ENCODE data around the gene GPR155.
A peak's percentile ranks its signal among the peaks of the same experiment; 100 is the strongest.
"Not testable (repeated sequence)": the region's sequence is repeated elsewhere in the genome, so short reads cannot be mapped to it uniquely, and the experiment has no call there.

Gene GPR155

DNA sequence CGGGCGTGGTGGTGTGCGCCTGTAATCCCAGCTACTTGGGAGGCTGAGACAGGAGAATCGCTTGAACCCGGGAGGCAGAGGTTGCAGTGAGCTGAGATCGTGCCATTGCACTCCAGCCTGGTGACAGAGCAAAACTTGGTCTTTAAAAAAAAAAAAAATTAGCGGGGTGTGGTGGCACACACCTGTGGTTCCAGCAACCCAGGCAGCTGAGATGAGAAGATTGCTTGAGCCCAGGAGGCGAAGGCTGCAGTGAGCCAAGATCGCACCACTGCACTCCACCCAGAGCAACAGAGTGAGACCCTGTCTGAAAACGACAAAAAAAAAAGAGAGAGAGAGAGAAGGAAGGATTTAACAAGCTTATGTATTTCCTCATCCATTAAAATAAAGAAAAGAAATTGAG is 2.7 kb upstream of the GPR155 start:
- not testable (repeated sequence) for H3K9me3 ChIP-seq (ENCODE audit: control insufficient read depth, insufficient read depth, low read depth, low read length); H3K36me3 ChIP-seq (ENCODE audit: control insufficient read depth, insufficient read depth, low read length); H3K9ac ChIP-seq (ENCODE audit: low read length); H3K4me1 ChIP-seq (ENCODE audit: control insufficient read depth, insufficient read depth, low read length); H3K27ac ChIP-seq (ENCODE audit: low read depth, low read length); H3K4me3 ChIP-seq (ENCODE audit: low read depth, low read length)
- H3K27me3 ChIP-seq (ENCODE audit: control insufficient read depth, insufficient read depth, low read length): peaks cover 18% of the 10 kb centered on the region

DNA sequence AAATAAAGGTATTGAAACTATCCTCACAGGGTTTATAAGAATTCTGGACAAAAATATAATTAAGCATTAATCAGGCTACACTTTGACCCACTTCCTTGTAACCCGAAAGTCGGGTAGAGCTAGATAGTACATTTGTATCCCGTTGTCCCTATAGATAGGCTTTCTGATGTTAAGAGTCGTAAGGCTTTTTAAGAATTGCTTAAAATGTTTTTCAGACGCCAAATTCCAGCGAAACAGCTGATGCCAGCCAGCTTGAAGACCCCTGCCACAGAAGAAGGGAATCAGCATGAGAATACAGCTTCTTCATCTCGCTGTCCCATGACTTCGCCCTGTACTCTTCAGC is 962 bp upstream of the GPR155 start:
- H3K4me1 ChIP-seq (ENCODE audit: control insufficient read depth, insufficient read depth, low read length): 0 out of 2 replicates have a peak, but pooled peaks cover 4% of the 10 kb centered on the region
- no peak overlapping the region for H3K9ac ChIP-seq (ENCODE audit: low read length)
- H3K9me3 ChIP-seq (ENCODE audit: control insufficient read depth, insufficient read depth, low read depth, low read length): no peaks in the 10 kb centered on the region
- peaks cover 18% of the 10 kb centered on the region for H3K27me3 ChIP-seq (ENCODE audit: control insufficient read depth, insufficient read depth, low read length)
- no peaks in the 10 kb centered on the region for H3K36me3 ChIP-seq (ENCODE audit: control insufficient read depth, insufficient read depth, low read length)
- peak overlapping the region; percentile 73 for H3K4me3 ChIP-seq (ENCODE audit: low read depth, low read length)
- H3K27ac ChIP-seq (ENCODE audit: low read depth, low read length): no peak overlapping the region

DNA sequence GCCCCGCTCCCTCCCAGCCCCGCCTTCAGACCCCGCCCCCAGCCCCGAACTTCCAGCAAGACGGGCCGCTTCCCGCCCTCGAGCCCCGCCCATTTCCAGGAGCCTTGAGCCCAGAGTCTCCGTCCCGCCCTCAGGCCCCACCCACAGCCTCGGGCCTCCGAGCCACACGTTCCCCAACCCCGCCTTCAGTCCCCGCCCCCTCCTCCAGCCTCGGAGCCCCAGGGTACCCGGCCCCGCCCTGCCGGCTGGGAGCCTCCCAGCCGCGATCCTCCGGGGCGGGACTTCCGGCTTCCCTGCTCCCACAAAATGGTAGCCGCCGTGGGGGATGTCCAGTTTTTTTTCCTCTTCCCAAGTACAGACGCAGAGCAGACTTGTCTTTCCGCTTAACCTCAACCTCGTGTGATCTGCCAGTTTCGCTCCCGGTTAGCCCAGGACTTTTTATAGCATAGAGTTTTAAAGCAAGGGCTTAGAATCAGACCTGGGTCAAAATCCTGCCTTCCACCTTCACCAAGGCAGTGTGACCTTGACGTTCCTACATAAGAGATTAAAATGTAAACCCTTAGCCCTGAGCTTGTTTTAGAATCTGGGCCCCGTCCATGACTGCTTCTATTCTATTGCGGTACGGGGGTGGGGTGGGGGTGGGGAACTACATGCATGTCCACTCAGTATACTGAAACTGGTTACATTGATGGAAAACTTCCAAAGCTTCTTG is 435 bp upstream of the GPR155 start:
- H3K27ac ChIP-seq (ENCODE audit: low read depth, low read length): peak overlapping the region; percentile 78
- peaks cover 18% of the 10 kb centered on the region for H3K27me3 ChIP-seq (ENCODE audit: control insufficient read depth, insufficient read depth, low read length)
- H3K36me3 ChIP-seq (ENCODE audit: control insufficient read depth, insufficient read depth, low read length): no peaks in the 10 kb centered on the region
- H3K9ac ChIP-seq (ENCODE audit: low read length): peak overlapping the region; percentile 68
- H3K9me3 ChIP-seq (ENCODE audit: control insufficient read depth, insufficient read depth, low read depth, low read length): no peaks in the 10 kb centered on the region
- H3K4me1 ChIP-seq (ENCODE audit: control insufficient read depth, insufficient read depth, low read length): 0 out of 2 replicates have a peak, but pooled peaks cover 4% of the 10 kb centered on the region
- peak overlapping the region; percentile 73 for H3K4me3 ChIP-seq (ENCODE audit: low read depth, low read length)

DNA sequence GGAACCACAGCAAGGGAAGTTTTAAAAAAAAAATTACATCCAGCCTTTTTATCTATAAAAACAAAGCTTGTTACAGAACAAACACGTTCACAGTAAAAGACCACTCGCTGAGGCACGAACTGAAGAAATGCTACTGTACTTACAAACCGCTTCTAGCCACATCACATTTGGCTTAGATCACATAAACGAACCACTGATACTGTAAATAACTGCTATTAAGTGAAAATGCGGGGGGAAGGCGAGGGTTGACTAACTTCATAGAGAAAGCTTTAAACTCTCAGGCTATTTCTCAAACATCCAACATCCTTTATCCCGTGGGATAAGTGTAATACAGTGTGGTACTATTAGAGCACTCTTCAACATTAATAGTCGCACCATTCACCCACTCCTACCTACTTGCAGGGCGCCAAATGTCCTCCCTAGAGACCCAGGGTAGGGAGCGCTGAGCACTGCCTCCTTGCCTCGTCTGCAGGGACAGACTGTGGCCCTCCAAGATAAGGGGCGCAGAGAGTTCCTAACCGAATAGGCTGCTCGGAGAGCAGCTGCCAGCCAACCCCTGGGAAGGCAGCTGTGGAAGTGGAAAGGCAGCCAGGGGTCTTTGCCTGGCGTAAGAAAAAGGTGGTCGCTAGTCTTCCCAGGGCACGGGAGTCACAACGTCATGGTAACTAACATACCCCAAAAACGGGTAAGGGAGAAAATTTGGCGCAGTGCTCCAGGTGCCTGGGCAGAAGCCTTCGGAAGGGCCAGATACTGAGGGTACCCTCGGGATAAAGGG is 854 bp downstream of the GPR155 start:
- H3K9ac ChIP-seq (ENCODE audit: low read length): peak overlapping the region; percentile 35
- H3K4me3 ChIP-seq (ENCODE audit: low read depth, low read length): peak overlapping the region; percentile 87
- H3K9me3 ChIP-seq (ENCODE audit: control insufficient read depth, insufficient read depth, low read depth, low read length): no peaks in the 10 kb centered on the region

DNA sequence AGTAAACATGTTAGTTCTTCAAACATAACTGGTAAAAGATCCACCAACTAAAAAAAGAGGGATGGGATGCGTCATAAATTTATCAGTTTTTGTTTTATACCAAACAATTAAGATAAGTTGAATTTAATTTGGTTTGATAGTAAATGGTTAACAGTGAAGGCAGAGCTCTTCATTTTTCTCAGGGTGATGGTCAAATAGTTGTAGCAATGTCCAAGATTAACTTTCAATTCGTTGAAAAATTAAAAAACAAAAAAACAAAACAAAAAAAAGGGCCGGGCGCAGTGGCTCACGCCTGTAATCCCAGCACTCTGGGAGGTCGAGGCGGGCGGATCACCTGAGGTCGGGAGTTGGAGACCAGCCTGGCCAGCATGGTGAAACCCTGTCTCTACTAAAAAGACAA is 1.8 kb downstream of the GPR155 start:
- H3K27me3 ChIP-seq (ENCODE audit: control insufficient read depth, insufficient read depth, low read length): peaks cover 18% of the 10 kb centered on the region
- H3K27ac ChIP-seq (ENCODE audit: low read depth, low read length); H3K4me3 ChIP-seq (ENCODE audit: low read depth, low read length); H3K4me1 ChIP-seq (ENCODE audit: control insufficient read depth, insufficient read depth, low read length); H3K9ac ChIP-seq (ENCODE audit: low read length); H3K9me3 ChIP-seq (ENCODE audit: control insufficient read depth, insufficient read depth, low read depth, low read length); H3K36me3 ChIP-seq (ENCODE audit: control insufficient read depth, insufficient read depth, low read length): not testable (repeated sequence)

More for the DNA sequence above, 854 bp downstream of the GPR155 start:
- Histone ChIP-seq H3K36me3 (ENCODE audit: control insufficient read depth, insufficient read depth, low read length) (no peaks in the 10 kb centered on the region), H3K4me1 (ENCODE audit: control insufficient read depth, insufficient read depth, low read length) (0 out of 2 replicates have a peak, but pooled peaks cover 4% of the 10 kb centered on the region), H3K27ac (ENCODE audit: low read depth, low read length) (no peak overlapping the region), H3K27me3 (ENCODE audit: control insufficient read depth, insufficient read depth, low read length) (peaks cover 18% of the 10 kb centered on the region)

DNA sequence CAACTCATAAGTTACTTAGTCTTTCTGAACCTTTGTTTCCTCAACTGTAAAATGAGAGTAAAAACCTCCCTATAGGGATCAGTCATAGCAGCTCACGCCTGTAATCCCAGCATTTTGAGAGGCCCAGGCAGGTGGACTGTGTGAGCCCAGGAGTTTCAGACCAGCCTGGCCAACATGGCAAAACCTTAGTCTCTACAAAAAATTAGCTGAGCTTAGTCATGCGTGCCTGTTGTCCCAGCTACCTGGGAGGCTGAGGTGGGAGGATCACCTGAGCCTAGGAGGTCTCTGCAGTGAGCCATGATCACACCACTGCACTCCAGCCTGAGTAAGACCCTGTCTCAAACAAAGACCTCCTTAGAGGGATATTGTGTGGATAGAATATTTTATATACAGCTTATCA is 2.3 kb downstream of the GPR155 start:
- no peaks in the 10 kb centered on the region for H3K36me3 ChIP-seq (ENCODE audit: control insufficient read depth, insufficient read depth, low read length)
- peaks cover 18% of the 10 kb centered on the region for H3K27me3 ChIP-seq (ENCODE audit: control insufficient read depth, insufficient read depth, low read length)
- H3K4me1 ChIP-seq (ENCODE audit: control insufficient read depth, insufficient read depth, low read length): 0 out of 2 replicates have a peak, but pooled peaks cover 4% of the 10 kb centered on the region
- no peak overlapping the region for H3K9ac ChIP-seq (ENCODE audit: low read length)
- H3K27ac ChIP-seq (ENCODE audit: low read depth, low read length): no peak overlapping the region
- H3K4me3 ChIP-seq (ENCODE audit: low read depth, low read length): no peak overlapping the region
- H3K9me3 ChIP-seq (ENCODE audit: control insufficient read depth, insufficient read depth, low read depth, low read length): no peaks in the 10 kb centered on the region

DNA sequence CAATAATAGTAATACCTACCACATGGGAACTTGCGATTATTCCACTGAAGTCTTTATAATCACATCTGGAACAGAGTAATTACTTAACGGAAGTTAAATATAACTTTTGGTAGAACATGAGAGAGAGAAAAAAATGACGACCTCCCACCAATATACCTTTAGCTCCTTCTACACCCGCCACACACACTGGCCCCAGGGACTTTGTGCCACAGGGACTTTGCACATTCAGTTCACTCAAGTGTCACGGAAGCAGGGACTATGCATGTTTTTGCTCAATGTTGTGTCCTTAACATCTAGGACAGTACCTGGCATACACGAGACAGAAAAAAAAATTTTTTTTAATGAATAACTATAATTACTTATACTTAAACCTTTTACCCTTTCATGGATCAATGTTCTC is 4.0 kb downstream of the GPR155 start:
- no peaks in the 10 kb centered on the region for H3K36me3 ChIP-seq (ENCODE audit: control insufficient read depth, insufficient read depth, low read length)
- no peak overlapping the region for H3K4me3 ChIP-seq (ENCODE audit: low read depth, low read length)
- no peak overlapping the region for H3K9ac ChIP-seq (ENCODE audit: low read length)
- no peak overlapping the region for H3K27ac ChIP-seq (ENCODE audit: low read depth, low read length)
- no peaks in the 10 kb centered on the region for H3K9me3 ChIP-seq (ENCODE audit: control insufficient read depth, insufficient read depth, low read depth, low read length)
- H3K27me3 ChIP-seq (ENCODE audit: control insufficient read depth, insufficient read depth, low read length): peaks cover 18% of the 10 kb centered on the region
- 0 out of 2 replicates have a peak, but pooled peaks cover 4% of the 10 kb centered on the region for H3K4me1 ChIP-seq (ENCODE audit: control insufficient read depth, insufficient read depth, low read length)

DNA sequence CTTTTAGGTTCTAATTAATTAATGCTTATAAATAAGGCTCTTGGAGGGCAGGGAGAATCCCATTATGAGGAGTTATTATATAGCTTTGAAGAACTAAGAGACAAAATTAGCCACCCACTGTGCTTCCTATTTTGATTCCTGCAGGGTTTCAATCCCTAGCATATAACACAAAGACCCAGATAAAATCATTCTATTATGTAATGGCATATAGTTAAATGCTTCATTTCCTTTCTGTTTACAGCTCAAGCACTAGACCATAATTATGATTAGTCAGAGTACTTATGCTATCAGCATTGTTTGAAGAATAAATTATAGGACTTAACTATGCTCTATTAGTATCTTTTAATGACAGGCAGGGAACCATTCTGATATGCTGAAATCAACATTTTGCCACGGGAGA is 9.1 kb downstream of the GPR155 start:
- no peaks in the 10 kb centered on the region for H3K27me3 ChIP-seq (ENCODE audit: control insufficient read depth, insufficient read depth, low read length)
- H3K4me3 ChIP-seq (ENCODE audit: low read depth, low read length): no peak overlapping the region
- no peaks in the 10 kb centered on the region for H3K4me1 ChIP-seq (ENCODE audit: control insufficient read depth, insufficient read depth, low read length)
- H3K9ac ChIP-seq (ENCODE audit: low read length): no peak overlapping the region
- no peaks in the 10 kb centered on the region for H3K36me3 ChIP-seq (ENCODE audit: control insufficient read depth, insufficient read depth, low read length)
- no peak overlapping the region for H3K27ac ChIP-seq (ENCODE audit: low read depth, low read length)
- no peaks in the 10 kb centered on the region for H3K9me3 ChIP-seq (ENCODE audit: control insufficient read depth, insufficient read depth, low read depth, low read length)

DNA sequence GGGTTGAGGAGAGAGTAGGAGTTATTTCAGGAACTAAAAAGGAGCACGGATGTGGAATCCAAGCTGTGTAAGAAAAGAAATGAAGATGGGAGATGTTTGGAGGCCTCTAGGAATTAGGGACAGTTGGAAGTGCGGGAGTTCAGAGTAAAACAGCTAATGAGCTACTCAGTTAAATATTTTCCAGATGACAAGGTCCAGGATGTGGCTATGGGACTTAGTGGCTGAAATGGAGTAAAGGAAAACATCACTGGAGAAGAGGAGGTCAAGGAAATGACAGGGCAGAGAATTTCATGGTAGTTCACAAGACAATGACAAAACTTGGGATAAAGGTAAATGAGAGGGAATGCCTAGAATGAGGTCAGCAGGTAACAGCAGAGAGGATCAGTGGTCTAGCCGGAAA is 13.0 kb downstream of the GPR155 start:
- H3K4me3 ChIP-seq (ENCODE audit: low read depth, low read length): no peak overlapping the region
- no peaks in the 10 kb centered on the region for H3K9me3 ChIP-seq (ENCODE audit: control insufficient read depth, insufficient read depth, low read depth, low read length)
- H3K9ac ChIP-seq (ENCODE audit: low read length): no peak overlapping the region
- no peaks in the 10 kb centered on the region for H3K27me3 ChIP-seq (ENCODE audit: control insufficient read depth, insufficient read depth, low read length)
- H3K36me3 ChIP-seq (ENCODE audit: control insufficient read depth, insufficient read depth, low read length): no peaks in the 10 kb centered on the region
- H3K27ac ChIP-seq (ENCODE audit: low read depth, low read length): no peak overlapping the region
- H3K4me1 ChIP-seq (ENCODE audit: control insufficient read depth, insufficient read depth, low read length): no peaks in the 10 kb centered on the region

DNA sequence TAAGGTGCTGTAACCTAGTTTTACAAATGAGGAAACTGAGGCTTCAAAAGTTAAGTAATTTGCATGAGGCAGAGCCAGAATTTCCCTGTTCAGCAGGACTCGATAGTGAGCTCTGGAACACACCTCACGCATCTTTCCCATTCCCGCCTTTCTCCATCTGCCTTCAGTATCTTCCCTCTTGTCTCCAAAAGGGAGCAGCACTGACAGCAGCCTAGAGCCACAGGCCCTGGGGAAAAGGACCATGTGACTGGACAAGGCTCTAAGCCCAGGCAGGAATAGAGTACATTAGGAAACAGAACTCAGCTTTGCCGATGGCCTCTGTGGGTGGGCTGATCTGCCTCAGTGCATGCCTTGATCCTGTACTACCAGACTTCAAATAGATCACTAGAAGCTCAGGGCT is 21.5 kb downstream of the GPR155 start:
- no peaks in the 10 kb centered on the region for H3K27me3 ChIP-seq (ENCODE audit: control insufficient read depth, insufficient read depth, low read length)
- H3K27ac ChIP-seq (ENCODE audit: low read depth, low read length): no peak overlapping the region
- no peaks in the 10 kb centered on the region for H3K4me1 ChIP-seq (ENCODE audit: control insufficient read depth, insufficient read depth, low read length)
- no peaks in the 10 kb centered on the region for H3K36me3 ChIP-seq (ENCODE audit: control insufficient read depth, insufficient read depth, low read length)
- no peak overlapping the region for H3K4me3 ChIP-seq (ENCODE audit: low read depth, low read length)
- H3K9me3 ChIP-seq (ENCODE audit: control insufficient read depth, insufficient read depth, low read depth, low read length): no peaks in the 10 kb centered on the region
- no peak overlapping the region for H3K9ac ChIP-seq (ENCODE audit: low read length)

DNA sequence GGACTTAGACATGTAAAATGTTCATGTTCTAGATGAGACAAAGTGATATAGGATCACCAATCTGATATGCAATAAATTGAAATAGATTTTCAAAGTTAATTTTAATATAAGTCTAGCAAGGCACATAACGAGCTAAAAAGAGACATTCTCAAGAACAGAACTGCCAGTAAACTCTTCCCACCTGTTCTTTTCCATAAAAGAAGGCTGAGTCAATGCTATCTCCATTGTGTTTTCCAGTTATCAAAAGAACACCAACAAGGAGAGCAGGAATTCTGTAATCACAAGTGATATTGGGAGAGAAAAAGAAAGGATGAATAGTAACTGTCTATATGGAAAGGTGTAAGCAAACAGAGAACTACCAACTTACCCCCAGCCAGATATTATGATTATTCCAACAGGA is 25.6 kb downstream of the GPR155 start:
- Histone ChIP-seq H3K4me3 (ENCODE audit: low read depth, low read length) (no peak overlapping the region), H3K4me1 (ENCODE audit: control insufficient read depth, insufficient read depth, low read length) (no peaks in the 10 kb centered on the region), H3K27me3 (ENCODE audit: control insufficient read depth, insufficient read depth, low read length) (no peaks in the 10 kb centered on the region), H3K9ac (ENCODE audit: low read length) (no peak overlapping the region), H3K36me3 (ENCODE audit: control insufficient read depth, insufficient read depth, low read length) (no peaks in the 10 kb centered on the region), H3K9me3 (ENCODE audit: control insufficient read depth, insufficient read depth, low read depth, low read length) (no peaks in the 10 kb centered on the region), H3K27ac (ENCODE audit: low read depth, low read length) (no peak overlapping the region)

Measured in HUES6 (cell line).